T1000 (cell line): ENCODE measurements around the gene NAV1.
"Not testable (repeated sequence)": the region's sequence is repeated elsewhere in the genome, so short reads cannot be mapped to it uniquely, and the experiment has no call there.

Experiments used
- DNase-seq: peaks from one replicate; lab custom pipeline; 2025; ENCODE audit warnings: mixed read lengths; lab: John Stamatoyannopoulos, UW

The NAV1 gene

GRCh38 chr1:201528631-201529252 lies 10.2 kb upstream of the NAV1 start:
- DNase-seq, result no peak

- peak; percentile 74 for DNase-seq
Measured at GRCh38 chr1:201530741-201531531, 8.0 kb upstream of the NAV1 start.

- no peak for DNase-seq
Measured at GRCh38 chr1:201531551-201532425, 7.1 kb upstream of the NAV1 start.

- DNase-seq, result no peak
Measured at GRCh38 chr1:201533836-201534235, 5.1 kb upstream of the NAV1 start.

- peak; percentile 30 for DNase-seq
Measured at GRCh38 chr1:201535046-201535918, 3.6 kb upstream of the NAV1 start.

- no peak for DNase-seq
Measured at GRCh38 chr1:201535919-201536245, 3.0 kb upstream of the NAV1 start.

- peak; percentile 51 for DNase-seq
Measured at GRCh38 chr1:201536558-201536957, 2.4 kb upstream of the NAV1 start.

GRCh38 chr1:201537028-201537427 lies 1.9 kb upstream of the NAV1 start:
- no peak for DNase-seq

GRCh38 chr1:201537467-201537866 lies 1.5 kb upstream of the NAV1 start:
- no peak for DNase-seq

GRCh38 chr1:201537891-201538611 lies 876 bp upstream of the NAV1 start:
- no peak for DNase-seq

GRCh38 chr1:201539561-201540431 lies 869 bp downstream of the NAV1 start:
- peak; percentile 32 for DNase-seq

- no peak for DNase-seq
Measured at GRCh38 chr1:201540846-201541735, 2.2 kb downstream of the NAV1 start.

- DNase-seq, result peak; percentile 26
Measured at GRCh38 chr1:201542309-201543035, 3.5 kb downstream of the NAV1 start.

- DNase-seq, result no peak
Measured at GRCh38 chr1:201543871-201544642, 5.1 kb downstream of the NAV1 start.

- DNase-seq, result no peak
Measured at GRCh38 chr1:201544710-201545109, 5.8 kb downstream of the NAV1 start.

- no peak for DNase-seq
Measured at GRCh38 chr1:201545851-201546492, 7.0 kb downstream of the NAV1 start.

GRCh38 chr1:201549522-201549921 lies 10.6 kb downstream of the NAV1 start:
- not testable (repeated sequence) for DNase-seq
